Activated T-helper 1 cell treated with anti-CD3 and anti-CD28 coated beads, Interleukin-12 subunit alpha, Interleukin-12 subunit beta, Interleukin-2, Interleukin-4 antibody, amounts not matched to agents 30 ng/mL and 10 ng/mL and 1 ng/mL, durations not matched to agents 14 hours and 24 hours and 36 hours (primary cell): ENCODE data around the gene CGREF1. TPM values are rescaled to one million over a fixed set of nuclear protein-coding genes. Genes with fewer than 3 reads are reported as not detected.

Source experiments
- DNase-seq: peaks from one replicate; pipeline ENCODE4 v3.0.0; 2021; ENCODE audit warnings: low spot score
- H3K27ac Mint-ChIP-seq: one replicate; pipeline ENCODE4 v1.8.0; 2021; ENCODE audit warnings: mild to moderate bottlenecking, mixed read lengths
- H3K27me3 Mint-ChIP-seq: one replicate; pipeline ENCODE4 v1.8.0; 2022; ENCODE audit warnings: mild to moderate bottlenecking, moderate library complexity, mixed read lengths; ENCODE audit not compliant: insufficient read depth
- H3K36me3 Mint-ChIP-seq: one replicate; pipeline ENCODE4 v1.8.0; 2021; ENCODE audit warnings: low read depth, mixed read lengths
- H3K4me1 Mint-ChIP-seq: one replicate; pipeline ENCODE4 v1.8.0; 2021; ENCODE audit warnings: low read depth, mixed read lengths
- H3K4me3 Mint-ChIP-seq: one replicate; pipeline ENCODE4 v1.8.0; 2021; ENCODE audit warnings: mild to moderate bottlenecking, moderate library complexity, mixed read lengths
- H3K9me3 Mint-ChIP-seq: one replicate; pipeline ENCODE4 v1.8.0; 2021; ENCODE audit warnings: mixed read lengths
- intact Hi-C: fragments of 100-400 bp; cut with micrococcal nuclease; formaldehyde crosslinking; loops from one replicate; pipeline ENCODE4 v1.15.1; 2024
- total RNA-seq: library from RNA; stranded (reverse); gene quantifications from 2 replicates; pipeline ENCODE4 v1.2.3, GENCODE V29; 2022

The CGREF1 gene
- total RNA-seq, 1 donor from 2014 or later = 18.0 TPM

DNA sequence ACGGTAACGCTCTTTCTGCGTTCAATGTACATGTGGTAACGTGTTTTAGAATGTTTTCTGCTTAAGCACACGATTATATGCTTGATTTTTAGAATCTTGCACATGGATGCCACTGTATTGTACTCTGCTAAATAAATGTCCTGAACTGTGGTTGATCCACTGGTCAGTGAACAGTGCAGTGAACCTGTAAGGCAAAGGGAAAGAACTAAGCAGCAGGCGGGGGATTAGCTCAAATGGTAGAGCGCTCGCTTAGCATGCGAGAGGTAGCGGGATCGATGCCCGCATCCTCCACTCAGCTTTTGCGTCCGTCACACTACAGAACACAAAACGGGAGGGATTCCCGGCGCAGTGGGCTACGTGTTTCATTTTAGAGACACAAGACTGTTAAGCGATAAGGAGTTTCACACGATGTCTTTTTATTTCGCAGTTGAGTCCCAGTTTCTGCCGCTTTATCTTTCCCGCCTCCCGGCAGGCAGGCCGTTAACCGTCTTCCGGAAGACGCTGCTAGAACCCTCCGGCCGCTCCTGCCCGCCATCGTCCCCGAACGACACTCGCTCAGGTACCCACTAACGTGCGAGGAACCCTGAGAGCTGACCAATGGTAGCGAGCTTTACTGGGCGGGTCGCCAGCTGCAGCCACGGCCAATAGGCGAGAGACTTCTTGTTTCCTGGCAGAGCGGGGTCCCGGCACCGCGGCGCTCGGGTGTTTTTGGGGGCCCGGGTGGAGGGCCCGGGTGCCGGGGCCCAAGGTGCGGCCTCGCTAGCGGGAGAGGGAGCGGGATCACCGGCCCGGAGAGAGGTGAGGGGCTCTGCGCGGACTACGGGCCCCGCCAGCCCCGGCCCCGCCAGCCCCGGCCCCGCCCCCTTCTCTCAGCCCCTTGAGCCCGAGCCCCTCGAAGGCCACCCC lies 67.7 kb downstream of the CGREF1 start, which contains the start of gene AGBL5:
AGBL5 (plus strand) TSS at position 673 of the 906 bp plus-strand sequence. CDS start 1,291 bp downstream, outside the sequence.
- intact Hi-C loops = loop anchor here (1.0 to 5.0 kb wide), 14 partner anchors 19 to 706 kb away; partner anchors contain the start of genes CAD, EIF2B4, GTF3C2 and KHK
- H3K9me3 Mint-ChIP-seq = no peaks in the 10 kb centered on the region
- peak within 1 kb of the TSS; percentile 99 for H3K27ac Mint-ChIP-seq
- DNase-seq = peak; percentile 95
- H3K4me3 Mint-ChIP-seq = peak within 1 kb of the TSS; percentile 96
- peaks cover 36% of the 10 kb centered on the region for H3K4me1 Mint-ChIP-seq
- peaks cover 7% of the 10 kb centered on the region for H3K27me3 Mint-ChIP-seq
- H3K36me3 Mint-ChIP-seq = peaks cover 25% of the 10 kb centered on the region

Other genes with a start within 250 kb of the CGREF1 start
- gene MAPRE3, start 148.5 kb downstream of the CGREF1 start, total RNA-seq = 3.1 and 3.7 TPM in 2 replicates
- gene TMEM214, start 86.2 kb downstream of the CGREF1 start, total RNA-seq = 97.5 and 98.1 TPM in 2 replicates
- 12.3 and 13.8 TPM in 2 replicates for gene AGBL5, start 67.5 kb downstream of the CGREF1 start, total RNA-seq
- 322 and 332 TPM in 2 replicates for gene OST4, start 47.5 kb downstream of the CGREF1 start, total RNA-seq
- gene EMILIN1, start 40.5 kb downstream of the CGREF1 start, total RNA-seq = 1.1 and 1.5 TPM in 2 replicates
- gene KHK, start 32.4 kb downstream of the CGREF1 start, total RNA-seq = 12.2 and 12.4 TPM in 2 replicates
- 0.34 and 0.96 TPM in 2 replicates for gene ABHD1, start 4.7 kb upstream of the CGREF1 start, total RNA-seq
- gene PREB, start 15.5 kb upstream of the CGREF1 start, total RNA-seq = 95.9 and 97.1 TPM in 2 replicates
- not detected in 2 replicates for gene PRR30, start 20.3 kb upstream of the CGREF1 start, total RNA-seq
- gene TCF23, start 29.9 kb upstream of the CGREF1 start, total RNA-seq = not detected in 2 replicates
- gene ATRAID, start 92.9 kb upstream of the CGREF1 start, total RNA-seq = 107 and 111 TPM in 2 replicates
- gene SLC5A6, start 93.1 kb upstream of the CGREF1 start, total RNA-seq = 89.2 and 105 TPM in 2 replicates
- 135 and 138 TPM in 2 replicates for gene CAD, start 98.2 kb upstream of the CGREF1 start, total RNA-seq
- 2.1 and 2.2 TPM in 2 replicates for gene SLC30A3, start 143.9 kb upstream of the CGREF1 start, total RNA-seq
- gene DNAJC5G, start 156.3 kb upstream of the CGREF1 start, total RNA-seq = not detected in 2 replicates
- 0.26 TPM in 1 of 2 replicates, not detected in the other for gene TRIM54, start 163.3 kb upstream of the CGREF1 start, total RNA-seq
- 1.4 and 1.8 TPM in 2 replicates for gene UCN, start 189.3 kb upstream of the CGREF1 start, total RNA-seq
- 85.9 and 89.9 TPM in 2 replicates for gene MPV17, start 204.0 kb upstream of the CGREF1 start, total RNA-seq
- gene GTF3C2, start 237.6 kb upstream of the CGREF1 start, total RNA-seq = 86.3 and 86.6 TPM in 2 replicates